Measurements from ENCODE around the gene SIK3.

The SIK3 gene

DNA sequence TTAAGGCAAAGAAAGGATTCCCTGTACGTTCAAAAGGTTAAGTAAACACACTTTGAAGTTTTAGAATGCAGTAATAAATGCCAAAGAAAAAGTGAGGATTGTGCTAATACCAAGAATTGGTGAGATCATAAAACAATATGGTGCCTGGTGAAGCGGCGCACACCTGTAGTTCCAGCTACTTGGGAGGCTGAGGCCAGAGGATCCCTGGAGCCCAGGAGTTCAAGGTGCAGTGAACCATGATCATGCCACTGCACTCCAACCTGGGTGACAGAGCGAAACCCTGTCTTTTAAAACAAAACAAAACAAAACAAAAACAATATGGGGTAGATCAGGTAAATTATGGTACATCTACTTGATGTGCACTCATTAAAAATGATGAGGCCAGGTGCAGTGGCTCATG is 187.4 kb downstream of the SIK3 start:
- ChIA-PET CTCF (interaction anchor here (1.0 to 2.8 kb wide), 2 partner anchors 19 to 195 kb away, joined by 3 to 7 read pairs; no protein-coding TSS in a partner anchor), POLR2A (no interaction called here)
- H3K4me3 ChIP-seq (ENCODE audit: low read depth, low read length), result no peak overlapping the region
- DNase-seq (ENCODE audit: low read depth, low spot score), result no peak
- TF ChIP-seq, protein P1, sequence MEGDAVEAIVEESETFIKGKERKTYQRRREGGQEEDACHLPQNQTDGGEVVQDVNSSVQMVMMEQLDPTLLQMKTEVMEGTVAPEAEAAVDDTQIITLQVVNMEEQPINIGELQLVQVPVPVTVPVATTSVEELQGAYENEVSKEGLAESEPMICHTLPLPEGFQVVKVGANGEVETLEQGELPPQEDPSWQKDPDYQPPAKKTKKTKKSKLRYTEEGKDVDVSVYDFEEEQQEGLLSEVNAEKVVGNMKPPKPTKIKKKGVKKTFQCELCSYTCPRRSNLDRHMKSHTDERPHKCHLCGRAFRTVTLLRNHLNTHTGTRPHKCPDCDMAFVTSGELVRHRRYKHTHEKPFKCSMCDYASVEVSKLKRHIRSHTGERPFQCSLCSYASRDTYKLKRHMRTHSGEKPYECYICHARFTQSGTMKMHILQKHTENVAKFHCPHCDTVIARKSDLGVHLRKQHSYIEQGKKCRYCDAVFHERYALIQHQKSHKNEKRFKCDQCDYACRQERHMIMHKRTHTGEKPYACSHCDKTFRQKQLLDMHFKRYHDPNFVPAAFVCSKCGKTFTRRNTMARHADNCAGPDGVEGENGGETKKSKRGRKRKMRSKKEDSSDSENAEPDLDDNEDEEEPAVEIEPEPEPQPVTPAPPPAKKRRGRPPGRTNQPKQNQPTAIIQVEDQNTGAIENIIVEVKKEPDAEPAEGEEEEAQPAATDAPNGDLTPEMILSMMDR (IDR thresholded peaks at IDR 0.05; ENCODE audit: insufficient read depth, low read length, missing control alignments), result no peak

GRCh38 chr11:116910378-116910777 is 187.8 kb downstream of the SIK3 start:
- TF ChIP-seq, protein P1 (IDR thresholded peaks at IDR 0.05; ENCODE audit: insufficient read depth, low read length, missing control alignments), result no peak
- POLR2A ChIA-PET, result no interaction called here
- DNase-seq (ENCODE audit: low read depth, low spot score), result no peak
- H3K4me3 ChIP-seq (ENCODE audit: low read depth, low read length), result no peak overlapping the region
- CTCF ChIA-PET, result interaction anchor here (1.0 to 2.8 kb wide), 2 partner anchors 20 to 196 kb away, joined by 3 to 7 read pairs; no protein-coding TSS in a partner anchor

- H3K4me3 ChIP-seq (ENCODE audit: low read depth, low read length), result no peak overlapping the region
- TF ChIP-seq, protein P1 (IDR thresholded peaks at IDR 0.05; ENCODE audit: insufficient read depth, low read length, missing control alignments), result no peak
- DNase-seq (ENCODE audit: low read depth, low spot score), result no peak
- ChIA-PET CTCF (interaction anchor here (0.7 to 2.8 kb wide), 3 partner anchors 17 to 197 kb away, joined by 3 to 7 read pairs (median 4); partner anchors contain the start of gene APOA5), POLR2A (no interaction called here)
These were observed 189.0 kb downstream of the SIK3 start for GRCh38 chr11:116909245-116909644.

DNA sequence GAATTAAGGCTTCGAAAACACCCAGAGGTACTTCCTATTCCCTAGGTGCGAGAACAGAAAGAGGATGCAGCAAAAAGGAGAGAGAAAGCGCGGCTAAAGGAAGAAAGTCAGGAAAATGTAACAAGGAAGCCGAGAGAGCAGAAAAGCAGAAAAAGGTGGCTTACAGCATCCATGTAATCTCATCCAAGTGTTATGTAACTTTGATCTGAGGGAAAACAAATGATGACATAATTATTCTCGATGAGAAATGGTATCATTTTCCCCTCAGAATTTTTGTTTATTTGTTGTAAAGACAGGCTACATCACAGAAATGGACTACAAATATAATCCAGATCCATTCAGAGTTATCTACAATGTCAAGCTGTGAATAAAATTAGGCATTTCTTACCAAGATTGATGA is 191.7 kb downstream of the SIK3 start:
- POLR2A ChIA-PET, result no interaction called here

DNA sequence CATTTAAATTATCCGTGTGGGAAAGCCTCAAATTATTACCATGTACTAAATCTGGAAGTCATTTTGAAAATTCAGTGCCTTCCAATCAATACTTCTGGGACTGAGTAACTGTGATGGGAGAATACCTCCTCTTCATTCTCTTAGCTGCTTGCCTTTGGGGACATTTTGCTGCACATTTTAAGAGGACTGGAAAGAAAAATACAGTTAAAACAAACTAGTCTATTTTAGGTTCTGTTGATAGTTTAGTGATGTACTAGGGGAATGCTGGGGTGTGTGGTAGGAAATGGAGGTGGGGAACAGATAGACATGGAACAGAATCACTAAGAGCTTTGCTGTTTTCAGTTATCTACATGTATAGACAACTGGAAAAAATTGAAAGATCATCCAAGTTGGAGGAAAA is 195.1 kb downstream of the SIK3 start:
- TF ChIP-seq, protein P1 (IDR thresholded peaks at IDR 0.05; ENCODE audit: insufficient read depth, low read length, missing control alignments), result no peak
- ChIA-PET POLR2A (no interaction called here), CTCF (interaction anchor here (1.0 to 2.5 kb wide), 4 partner anchors 9 to 23 kb away, joined by 3 to 10 read pairs (median 7); no protein-coding TSS in a partner anchor)
- DNase-seq (ENCODE audit: low read depth, low spot score), result no peak
- H3K4me3 ChIP-seq (ENCODE audit: low read depth, low read length), result no peak overlapping the region

More for the DNA sequence above, 191.7 kb downstream of the SIK3 start:
- CTCF ChIA-PET, result no interaction called here
- TF ChIP-seq, protein P1 (IDR thresholded peaks at IDR 0.05; ENCODE audit: insufficient read depth, low read length, missing control alignments), result no peak
- H3K4me3 ChIP-seq (ENCODE audit: low read depth, low read length), result no peak overlapping the region
- DNase-seq (ENCODE audit: low read depth, low spot score), result no peak

DNA sequence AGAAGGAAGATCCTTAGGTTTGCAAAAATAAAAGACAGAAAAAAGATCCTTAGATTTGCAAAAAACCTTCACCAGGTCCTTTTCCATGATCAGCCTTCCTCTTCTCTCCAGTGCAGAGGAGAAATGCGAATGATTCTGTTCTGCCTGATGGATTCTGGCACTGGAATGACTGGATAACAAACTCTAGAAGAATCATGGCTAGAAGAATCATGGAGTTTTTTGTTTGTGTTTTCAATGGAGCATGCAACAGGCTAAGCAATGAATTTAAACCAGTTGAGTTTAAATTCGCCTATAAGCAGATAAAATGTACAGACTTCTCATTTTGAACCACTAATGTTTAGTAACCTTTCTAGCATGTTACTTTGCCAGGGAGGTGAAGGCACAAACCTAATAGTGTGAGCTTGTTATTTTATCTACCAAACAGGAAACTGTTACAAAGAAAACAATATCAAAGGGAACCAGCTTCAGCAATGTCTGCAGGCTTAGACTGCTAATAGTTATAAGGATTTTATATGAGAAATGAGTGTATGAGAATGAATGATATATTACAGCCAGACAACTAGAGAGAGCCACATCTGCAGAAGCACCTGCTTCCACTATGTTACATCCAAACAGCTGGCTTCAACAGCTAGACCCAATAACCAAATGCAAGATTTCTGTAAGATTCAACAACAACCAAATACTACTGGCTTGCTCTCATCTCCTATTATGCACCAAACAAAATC is 196.1 kb downstream of the SIK3 start:
- no peak overlapping the region for H3K4me3 ChIP-seq (ENCODE audit: low read depth, low read length)
- POLR2A ChIA-PET, result no interaction called here
- no peak for DNase-seq (ENCODE audit: low read depth, low spot score)
- TF ChIP-seq, protein P1 (IDR thresholded peaks at IDR 0.05; ENCODE audit: insufficient read depth, low read length, missing control alignments), result no peak
- CTCF ChIA-PET, result interaction anchor here (1.0 to 2.5 kb wide), 5 partner anchors 8 to 204 kb away, joined by 3 to 10 read pairs (median 5); no protein-coding TSS in a partner anchor

Data from AG04449 (cell line).